ENCODE data around the gene PTPN1.

PTPN1 gene

DNA sequence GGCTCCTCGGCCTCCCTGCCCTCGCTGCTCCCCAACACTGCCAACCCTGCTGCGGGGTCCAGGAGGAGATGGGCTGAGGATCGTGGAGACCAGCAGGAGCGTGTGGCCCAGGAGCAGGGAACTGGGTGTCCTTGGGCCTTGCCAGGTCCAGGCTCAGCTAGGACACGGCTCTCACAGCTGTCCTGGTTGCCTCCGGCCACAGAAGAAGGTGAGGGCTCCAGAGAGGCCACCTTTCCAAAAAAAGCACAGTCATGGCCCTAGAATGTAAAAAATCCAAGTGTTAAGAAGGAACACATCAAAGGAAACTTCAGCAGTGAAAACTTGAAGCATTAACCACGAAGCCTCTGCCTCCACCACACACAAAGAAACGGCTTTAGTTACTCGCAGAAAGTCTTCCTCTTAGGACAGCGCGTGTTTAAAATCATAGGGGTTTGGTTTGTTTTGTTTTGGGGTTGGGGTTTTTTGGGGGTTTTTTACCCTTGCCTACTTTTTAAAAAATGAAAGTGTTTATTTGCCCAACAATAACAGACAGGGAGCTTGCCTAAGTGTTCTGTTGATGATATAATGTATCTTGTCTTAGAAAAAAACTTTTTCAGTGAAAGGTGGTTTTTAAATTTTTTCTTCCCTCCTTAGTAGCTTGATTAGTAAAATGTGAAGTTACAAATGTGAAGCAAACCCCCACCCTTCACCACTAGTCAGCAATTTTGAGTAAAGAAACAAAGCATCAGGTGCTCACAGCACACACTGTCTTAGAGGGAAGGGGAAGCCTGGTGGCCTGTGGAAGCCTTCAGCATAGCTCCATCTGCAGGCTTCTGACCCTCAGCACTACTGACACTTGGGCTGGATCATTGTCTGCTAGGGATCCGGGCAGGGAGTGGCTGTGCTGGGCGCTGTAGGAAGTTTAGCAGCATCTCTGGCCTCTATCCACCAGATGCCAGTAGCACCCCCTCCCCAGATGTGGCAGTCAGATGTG is 60.0 kb downstream of the PTPN1 start:
- FAIRE-seq, result no peak
- DNase-seq (ENCODE audit: insufficient read length, low spot score), result no peak
- TF ChIP-seq POLR2A (IDR thresholded peaks at IDR 0.05; ENCODE audit: low read depth, low read length), result no peak

DNA sequence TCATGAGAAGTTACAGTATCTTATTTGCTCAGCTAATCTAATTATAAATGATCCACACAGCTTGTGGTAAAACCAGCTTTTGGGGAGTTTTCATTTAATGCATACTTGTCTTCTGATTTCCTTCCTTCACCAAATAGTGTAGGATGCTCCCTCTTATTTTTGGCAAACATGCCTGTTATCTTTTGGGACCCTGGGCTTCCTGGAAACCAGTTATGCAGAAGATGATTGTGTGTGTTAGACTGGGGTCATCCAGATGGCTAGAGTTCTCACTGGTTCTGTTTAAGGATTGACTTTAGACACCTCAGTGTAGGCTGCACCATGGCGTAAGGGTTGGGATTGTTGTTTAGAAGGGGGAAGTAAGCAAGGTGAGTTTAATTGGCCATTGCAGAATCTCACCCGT is 61.3 kb downstream of the PTPN1 start:
- FAIRE-seq, result no peak
- DNase-seq (ENCODE audit: insufficient read length, low spot score), result no peak

DNA sequence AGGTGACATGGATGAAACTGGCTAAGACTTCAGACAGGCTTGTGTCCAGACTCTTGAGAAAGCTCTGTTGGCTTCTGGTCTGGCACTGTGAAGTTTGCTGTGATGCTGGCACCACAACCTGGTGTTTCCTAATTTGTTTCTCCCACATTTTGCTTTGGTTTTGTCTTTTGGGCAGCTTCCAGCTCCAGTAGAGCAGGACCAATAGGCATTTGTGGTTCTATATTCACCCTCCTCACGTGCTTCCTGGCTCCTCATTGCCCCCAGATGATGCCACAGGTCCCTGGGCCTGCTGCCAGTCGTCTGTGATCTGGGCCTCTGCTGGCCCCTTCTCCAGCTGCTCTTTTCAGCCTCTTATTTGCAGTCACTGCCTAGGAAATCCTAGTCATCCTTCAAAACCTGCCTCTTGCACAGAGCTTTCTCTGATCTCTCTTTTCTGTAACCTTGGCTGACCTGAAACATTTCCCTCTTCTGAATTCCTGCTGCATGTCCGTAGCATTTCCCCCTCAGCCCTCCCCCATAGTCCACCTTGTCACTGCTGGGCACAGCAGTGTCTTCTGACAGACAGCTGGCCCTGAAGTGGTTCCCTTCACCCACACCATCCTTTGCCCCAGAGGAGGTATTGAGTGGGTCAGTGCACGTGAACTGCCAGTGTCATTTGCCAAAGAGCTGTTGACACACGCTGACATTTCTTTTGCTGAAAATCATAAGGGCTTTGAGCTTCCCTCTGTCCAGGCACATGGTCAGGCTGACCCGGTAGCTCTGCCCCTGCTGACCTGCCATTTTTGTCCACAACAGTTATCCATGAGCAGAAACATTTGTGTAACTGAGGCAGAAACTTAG is 63.0 kb downstream of the PTPN1 start:
- TF ChIP-seq POLR2A (IDR thresholded peaks at IDR 0.05; ENCODE audit: low read depth, low read length), result no peak
- DNase-seq (ENCODE audit: insufficient read length, low spot score) (no peak), FAIRE-seq (no peak)

More for the DNA sequence above, 61.3 kb downstream of the PTPN1 start:
- TF ChIP-seq POLR2A (IDR thresholded peaks at IDR 0.05; ENCODE audit: low read depth, low read length), result no peak

DNA sequence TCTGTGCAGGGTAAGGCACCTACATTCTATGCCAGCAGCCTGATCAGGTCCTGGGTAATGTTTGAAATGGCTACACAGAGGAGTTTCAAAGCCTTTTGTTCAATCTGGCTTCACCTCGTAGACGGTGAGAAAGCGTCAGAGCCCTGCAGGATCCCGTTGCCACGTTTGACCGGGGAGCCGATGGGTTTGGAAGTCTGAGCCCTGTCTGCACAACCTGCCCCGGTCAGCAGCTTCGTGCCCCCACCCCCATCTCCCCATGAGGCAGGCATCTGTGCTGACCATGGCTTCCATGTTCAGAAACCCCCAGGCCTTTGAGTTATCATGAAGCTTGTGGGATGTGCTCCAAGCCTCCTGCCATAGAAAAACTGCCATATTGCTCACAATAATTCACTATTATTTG is 63.9 kb downstream of the PTPN1 start:
- DNase-seq (ENCODE audit: insufficient read length, low spot score), result no peak
- no peak for FAIRE-seq
- TF ChIP-seq POLR2A (IDR thresholded peaks at IDR 0.05; ENCODE audit: low read depth, low read length), result no peak

DNA sequence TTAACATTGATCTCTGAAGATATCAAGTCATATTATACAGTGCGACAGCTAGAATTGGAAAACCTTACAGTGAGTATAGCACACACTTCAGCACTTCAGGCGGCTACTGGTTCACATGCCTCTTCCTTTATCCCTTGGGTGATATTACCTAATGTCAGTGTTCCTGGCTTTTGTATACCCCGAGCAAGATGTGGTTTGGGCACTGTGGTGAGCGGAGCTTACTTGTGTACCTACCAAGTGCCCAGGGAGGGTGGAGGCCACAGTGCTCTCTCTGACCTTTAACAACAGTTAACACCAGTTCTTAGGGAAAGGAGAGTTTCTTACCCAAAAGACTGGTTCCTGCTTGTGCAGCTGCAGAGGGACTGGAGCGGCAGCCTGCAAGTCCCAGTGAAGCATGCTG is 64.4 kb downstream of the PTPN1 start:
- TF ChIP-seq POLR2A (IDR thresholded peaks at IDR 0.05; ENCODE audit: low read depth, low read length), result no peak
- FAIRE-seq (no peak), DNase-seq (ENCODE audit: insufficient read length, low spot score) (no peak)

DNA sequence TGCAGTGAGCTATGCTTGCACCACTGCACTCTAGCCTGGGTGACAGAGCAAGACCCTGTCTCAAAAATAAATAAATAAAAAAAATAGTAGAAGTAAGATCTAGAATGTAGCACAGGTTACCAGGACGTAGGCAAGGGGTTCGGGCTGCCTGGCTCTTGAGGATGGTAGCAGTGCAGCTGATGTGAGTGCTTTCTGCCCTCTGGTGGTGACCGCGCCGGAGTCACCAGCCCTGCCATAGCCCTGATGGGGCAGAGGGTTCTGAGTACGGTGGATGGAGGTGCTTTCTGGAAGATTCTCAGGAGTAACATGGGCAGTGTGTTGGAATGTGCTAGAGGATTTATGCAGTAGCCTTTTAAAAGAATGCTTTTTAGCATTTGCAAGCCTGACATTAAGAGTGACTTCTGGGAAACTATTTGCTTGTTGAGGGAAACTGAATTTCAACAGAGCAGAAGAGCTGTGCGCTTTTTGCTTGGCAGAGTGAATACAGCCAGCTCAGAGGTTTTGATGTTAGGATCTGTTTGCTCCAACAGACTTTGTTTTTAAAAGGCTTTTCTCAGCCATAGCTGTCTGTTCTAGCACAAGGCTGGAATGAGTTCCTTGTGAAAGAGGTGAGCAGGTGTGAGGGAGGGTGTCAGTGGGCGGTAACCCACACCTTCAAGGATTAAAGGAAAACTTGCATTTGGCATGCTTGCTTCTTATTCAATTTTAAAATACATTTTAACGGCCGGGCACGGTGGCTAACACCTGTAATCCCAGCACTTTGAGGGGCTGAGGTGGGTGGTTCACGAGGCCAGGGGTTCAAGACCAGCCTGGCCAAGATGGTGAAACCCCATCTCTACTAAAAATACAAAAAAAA is 65.9 kb downstream of the PTPN1 start:
- DNase-seq (ENCODE audit: insufficient read length, low spot score), result no peak
- no peak for FAIRE-seq
- no peak for TF ChIP-seq POLR2A (IDR thresholded peaks at IDR 0.05; ENCODE audit: low read depth, low read length)

DNA sequence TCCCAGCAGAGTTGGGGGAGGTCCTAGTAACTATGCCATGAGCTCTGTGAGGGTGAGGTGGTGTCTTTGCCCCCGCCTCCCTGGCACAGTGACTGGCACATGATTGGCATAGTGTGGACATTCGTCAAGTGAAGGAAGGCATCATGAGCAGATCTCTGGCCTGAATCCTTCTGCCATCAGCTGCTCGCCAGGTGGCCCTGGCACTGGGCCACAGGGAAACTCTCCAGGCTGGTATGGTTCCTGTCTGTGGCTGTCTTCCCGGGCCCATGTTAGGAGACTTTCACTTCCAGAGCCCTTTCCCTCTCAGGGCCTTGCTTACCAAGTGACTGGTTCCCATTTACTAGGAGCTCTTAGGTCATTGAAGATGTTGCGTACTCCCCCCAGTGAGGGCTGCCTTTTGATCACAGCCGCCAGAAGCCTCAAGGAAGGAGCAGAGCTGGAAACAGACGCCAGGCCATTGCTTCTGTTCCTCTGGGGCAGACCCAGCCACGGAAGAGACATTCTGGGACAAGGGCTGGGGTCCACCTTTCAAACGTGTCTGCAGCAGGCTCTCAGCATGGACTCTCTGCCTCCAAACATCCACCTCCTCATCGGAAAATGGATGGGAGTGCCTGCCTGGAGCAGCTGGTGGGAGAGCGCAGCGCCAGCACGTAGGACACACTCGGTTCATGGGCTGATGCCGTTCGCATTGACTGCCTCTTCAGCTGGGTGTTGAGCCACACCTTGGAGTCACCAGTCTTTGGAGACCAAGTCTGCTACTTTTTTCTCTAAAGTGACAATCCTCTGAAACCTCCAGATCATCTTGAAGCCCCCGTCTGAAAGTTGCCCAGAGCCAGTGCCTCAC is 67.2 kb downstream of the PTPN1 start:
- no peak for TF ChIP-seq POLR2A (IDR thresholded peaks at IDR 0.05; ENCODE audit: low read depth, low read length)
- FAIRE-seq, result no peak
- DNase-seq (ENCODE audit: insufficient read length, low spot score), result no peak

DNA sequence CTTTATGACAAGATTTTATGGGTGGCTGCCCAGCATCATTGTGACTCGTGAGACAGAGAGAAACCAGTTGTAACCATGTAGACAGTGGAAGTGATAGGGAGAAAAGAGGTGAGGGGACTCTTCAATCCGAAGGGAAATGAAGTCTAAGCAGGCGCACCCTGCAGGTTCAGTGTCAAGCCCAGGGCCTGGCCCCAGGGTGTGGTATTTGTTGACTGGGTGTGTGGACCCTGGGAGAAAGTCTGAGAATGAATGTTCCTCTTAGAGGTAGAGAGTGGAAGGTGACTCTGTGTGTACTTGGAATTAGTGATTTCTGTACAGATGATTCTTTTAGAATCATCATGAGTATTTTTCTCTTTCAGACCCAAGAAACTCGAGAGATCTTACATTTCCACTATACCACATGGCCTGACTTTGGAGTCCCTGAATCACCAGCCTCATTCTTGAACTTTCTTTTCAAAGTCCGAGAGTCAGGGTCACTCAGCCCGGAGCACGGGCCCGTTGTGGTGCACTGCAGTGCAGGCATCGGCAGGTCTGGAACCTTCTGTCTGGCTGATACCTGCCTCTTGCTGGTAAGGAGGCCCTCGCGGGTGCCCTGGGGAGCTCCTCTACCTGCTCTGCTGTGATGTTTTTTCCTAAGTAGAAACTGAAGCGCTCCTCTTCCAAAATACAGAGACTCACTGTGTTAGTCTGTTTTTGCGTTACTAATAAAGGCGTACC is 68.0 kb downstream of the PTPN1 start:
- TF ChIP-seq POLR2A (IDR thresholded peaks at IDR 0.05; ENCODE audit: low read depth, low read length), result no peak
- DNase-seq (ENCODE audit: insufficient read length, low spot score) (no peak), FAIRE-seq (no peak)

DNA sequence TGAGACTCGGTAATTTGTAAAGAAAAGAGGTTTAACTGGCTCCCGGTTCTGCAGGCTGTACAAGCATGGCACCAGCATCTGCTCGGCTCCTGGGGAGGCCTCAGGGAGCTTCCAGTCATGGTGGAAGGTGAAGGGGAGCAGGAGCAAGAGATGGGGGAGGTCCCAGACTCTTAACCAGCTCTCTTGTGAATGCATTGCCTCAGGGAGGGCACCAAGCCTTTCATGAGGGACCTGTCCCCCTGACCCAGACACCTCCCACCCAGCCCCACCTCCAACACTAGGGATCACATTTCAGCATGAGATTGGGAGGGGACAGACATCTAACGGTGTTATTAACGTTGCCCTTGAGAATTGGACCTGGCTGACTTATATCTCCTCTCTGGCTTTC is 68.6 kb downstream of the PTPN1 start:
- no peak for FAIRE-seq
- TF ChIP-seq POLR2A (IDR thresholded peaks at IDR 0.05; ENCODE audit: low read depth, low read length), result no peak
- DNase-seq (ENCODE audit: insufficient read length, low spot score), result no peak

DNA sequence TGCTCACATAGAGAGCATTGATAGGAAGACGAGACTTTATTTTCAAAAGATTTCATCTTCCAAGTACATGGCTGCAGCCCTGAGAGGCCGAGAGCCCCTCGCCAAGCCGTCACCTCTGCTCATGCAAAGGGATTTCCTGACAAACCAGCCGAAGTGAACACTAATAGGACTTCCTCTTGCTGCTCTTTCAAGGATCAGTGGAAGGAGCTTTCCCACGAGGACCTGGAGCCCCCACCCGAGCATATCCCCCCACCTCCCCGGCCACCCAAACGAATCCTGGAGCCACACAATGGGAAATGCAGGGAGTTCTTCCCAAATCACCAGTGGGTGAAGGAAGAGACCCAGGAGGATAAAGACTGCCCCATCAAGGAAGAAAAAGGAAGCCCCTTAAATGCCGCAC is 69.3 kb downstream of the PTPN1 start:
- no peak for FAIRE-seq
- no peak for DNase-seq (ENCODE audit: insufficient read length, low spot score)
- no peak for TF ChIP-seq POLR2A (IDR thresholded peaks at IDR 0.05; ENCODE audit: low read depth, low read length)

DNA sequence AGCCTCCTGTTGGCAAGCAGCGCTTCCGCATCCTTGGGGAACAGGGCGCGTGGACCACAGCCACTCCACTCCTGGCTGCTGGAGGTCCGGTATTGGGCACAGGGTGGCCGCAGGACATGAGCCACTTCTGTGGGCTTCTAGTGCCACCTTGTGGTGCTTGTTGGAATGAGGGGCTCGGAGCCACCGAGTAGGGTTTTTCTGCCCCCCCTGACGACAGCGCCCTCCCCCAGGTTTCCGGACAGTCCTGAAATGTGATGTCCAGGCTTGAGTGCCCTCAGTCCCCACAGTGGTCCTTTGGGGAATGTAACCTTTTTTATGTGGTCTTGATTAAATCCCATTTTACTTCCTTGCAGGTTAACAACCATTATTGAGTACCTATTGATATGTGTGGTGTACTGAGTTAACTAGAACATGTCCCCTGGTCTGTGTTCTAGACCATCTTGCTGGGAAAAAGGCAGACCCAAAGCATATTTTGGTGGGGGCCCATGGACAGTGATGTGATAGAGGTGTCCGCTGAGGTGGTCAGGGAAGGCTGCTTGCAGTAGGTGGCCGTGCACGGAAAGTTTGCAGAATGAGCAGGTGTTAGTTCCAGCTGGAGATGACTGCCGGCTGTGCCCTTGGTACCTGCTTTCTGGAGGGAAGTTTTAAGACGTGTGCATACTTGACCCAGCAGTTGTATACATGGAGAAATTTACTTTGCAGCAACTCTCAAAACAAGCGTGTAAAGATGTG is 70.0 kb downstream of the PTPN1 start:
- no peak for TF ChIP-seq POLR2A (IDR thresholded peaks at IDR 0.05; ENCODE audit: low read depth, low read length)
- peak; percentile 64 for DNase-seq (ENCODE audit: insufficient read length, low spot score)
- no peak for FAIRE-seq

Measured in H54 (cell line).